NB4 (cell line): ENCODE results near the gene CERCAM.
A peak's percentile ranks its signal among the peaks of the same experiment; 100 is the strongest.

Experiments
- DNase-seq: peaks from one replicate; pipeline ENCODE4 v3.0.0; 2010; ENCODE audit warnings: low read depth
- H3K4me3 ChIP-seq: one replicate; pipeline ENCODE4 v1.5.1; 2011; ENCODE audit warnings: mild to moderate bottlenecking, low read depth, low read length, moderate library complexity
- CTCF ChIP-seq: IDR thresholded peaks from one replicate; pipeline ENCODE4 v1.5.1; 2012; ENCODE audit warnings: low read depth, low read length
- MYC ChIP-seq: IDR thresholded peaks from 2 replicates; pipeline ENCODE4 v1.6.1; 2011; ENCODE audit warnings: low read depth, low read length
- POLR2A ChIP-seq: IDR thresholded peaks from 2 replicates; pipeline ENCODE4 v1.6.1; 2011; ENCODE audit warnings: mild to moderate bottlenecking; ENCODE audit not compliant: insufficient read length; ENCODE audit errors: extremely low read depth
- TF ChIP-seq, protein P1 (sequence below): IDR thresholded peaks from 2 replicates; pipeline ENCODE4 v1.6.1; 2011; ENCODE audit warnings: low read depth, low read length

Gene CERCAM

GRCh38 chr9:128473104-128473503, 52.4 kb downstream of the CERCAM start:
- no peak overlapping the region for H3K4me3 ChIP-seq
- no peak for TF ChIP-seq POLR2A
- TF ChIP-seq, protein P1, sequence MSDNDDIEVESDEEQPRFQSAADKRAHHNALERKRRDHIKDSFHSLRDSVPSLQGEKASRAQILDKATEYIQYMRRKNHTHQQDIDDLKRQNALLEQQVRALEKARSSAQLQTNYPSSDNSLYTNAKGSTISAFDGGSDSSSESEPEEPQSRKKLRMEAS = no peak
- TF ChIP-seq CTCF = no peak
- no peak for TF ChIP-seq MYC
- DNase-seq = peak; percentile 66

- H3K4me3 ChIP-seq = no peak overlapping the region
- no peak for TF ChIP-seq POLR2A
- no peak for DNase-seq
Measured at GRCh38 chr9:128475867-128476266, 55.2 kb downstream of the CERCAM start.

DNA sequence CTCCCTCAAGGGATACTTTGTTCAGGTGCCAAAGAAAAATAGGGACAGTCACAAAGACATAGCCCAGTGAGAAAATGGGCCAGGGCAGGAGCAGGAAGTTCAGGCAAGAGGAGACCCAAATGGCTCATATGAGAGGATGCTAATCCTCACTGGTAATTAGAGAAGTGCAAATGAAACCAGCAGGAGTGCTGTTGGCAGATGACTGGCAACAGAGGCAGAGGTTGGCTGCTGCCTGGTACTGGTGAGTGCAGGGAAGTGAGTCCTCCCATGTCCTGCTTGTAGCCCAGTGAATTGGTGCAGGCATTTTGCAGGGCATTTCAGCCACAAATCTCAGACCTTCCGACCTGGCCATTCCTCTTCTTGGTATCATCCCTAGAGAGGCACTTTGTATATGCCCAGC, 58.6 kb downstream of the CERCAM start:
- no peak for DNase-seq
- TF ChIP-seq MYC = no peak
- TF ChIP-seq POLR2A = no peak
- no peak overlapping the region for H3K4me3 ChIP-seq

- H3K4me3 ChIP-seq = no peak overlapping the region
- TF ChIP-seq CTCF (no peak), MYC (no peak), POLR2A (no peak)
- TF ChIP-seq, protein P1 = no peak
- DNase-seq = no peak
Measured at GRCh38 chr9:128481561-128481960, 60.9 kb downstream of the CERCAM start.

DNA sequence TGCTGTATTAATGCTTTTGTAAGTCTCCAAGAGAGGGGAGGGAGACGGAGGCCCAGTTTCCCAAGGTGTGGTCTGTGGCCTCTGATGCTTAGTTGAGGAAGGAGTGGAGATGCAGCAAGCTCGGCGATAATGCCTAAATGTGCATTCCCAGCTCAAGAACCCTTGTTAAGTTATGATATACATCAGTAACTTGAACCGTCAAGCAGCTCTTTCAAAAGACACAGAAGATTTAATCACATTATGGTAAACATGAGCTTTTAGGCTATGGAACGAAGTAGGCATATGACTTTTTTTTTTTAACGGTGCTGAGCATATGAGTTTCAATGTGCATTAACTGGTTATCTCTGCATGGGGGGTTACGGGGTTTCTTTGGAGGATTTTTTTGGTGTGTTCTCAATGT, 61.5 kb downstream of the CERCAM start:
- DNase-seq = no peak
- TF ChIP-seq CTCF = no peak
- no peak overlapping the region for H3K4me3 ChIP-seq

DNA sequence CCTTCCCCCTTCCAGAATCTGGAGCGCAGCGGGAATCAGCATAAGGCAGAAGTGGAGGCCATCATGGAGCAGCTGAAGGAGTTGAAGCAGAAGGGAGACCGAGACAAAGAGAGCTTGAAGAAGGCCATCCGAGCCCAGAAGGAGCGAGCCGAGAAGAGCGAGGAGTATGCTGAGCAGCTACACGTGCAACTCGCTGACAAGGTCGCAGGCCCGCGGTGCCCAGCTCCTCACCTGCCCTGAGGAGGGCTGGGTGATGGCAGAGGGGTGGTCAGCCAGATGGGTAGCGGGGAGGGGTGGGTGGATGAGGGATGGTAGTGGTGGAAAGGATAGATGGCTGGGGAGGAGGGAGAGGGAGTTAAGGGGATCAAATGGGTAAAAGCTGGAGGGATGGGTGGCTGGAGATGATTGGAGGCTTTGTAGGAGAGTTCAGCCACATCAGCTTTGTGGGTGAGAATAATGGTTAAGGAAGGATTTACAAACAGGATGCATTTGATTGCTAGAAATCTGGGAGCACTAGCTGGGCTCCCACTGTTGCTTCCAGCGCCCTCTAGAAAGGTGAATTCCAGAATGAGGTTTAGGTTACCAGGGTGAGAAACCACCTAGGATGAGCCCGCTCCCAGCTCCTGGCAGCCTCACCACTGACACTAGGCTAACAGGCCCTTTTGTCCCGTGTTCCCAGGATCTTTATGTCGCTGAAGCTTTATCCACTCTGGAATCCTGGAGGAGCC, 64.2 kb downstream of the CERCAM start:
- DNase-seq = no peak
- TF ChIP-seq, protein P1 = no peak
- TF ChIP-seq MYC (no peak), POLR2A (no peak), CTCF (no peak)
- no peak overlapping the region for H3K4me3 ChIP-seq

GRCh38 chr9:128485414-128485855, 64.8 kb downstream of the CERCAM start:
- no peak for TF ChIP-seq MYC
- DNase-seq = no peak

More at GRCh38 chr9:128485414-128485855, 64.8 kb downstream of the CERCAM start:
- H3K4me3 ChIP-seq = no peak overlapping the region
